Tibial artery (tissue), 4 donors: ENCODE results near the gene RBM44.
"Not testable (repeated sequence)": the region's sequence is repeated elsewhere in the genome, so short reads cannot be mapped to it uniquely, and the experiment has no call there.

Experiments used
- DNase-seq, 2 donors: peaks; one replicate each; pipeline ENCODE4 v3.0.0-alpha.2; 2019
- H3K27ac ChIP-seq, 2 donors: fragments of 200-600 bp; sonication (generic) in 1 of 2; 1 replicate in 1 of 2; 2 replicates in 1 of 2; pipeline ENCODE4 v1.5.1; 2018 to 2019; ENCODE audit warnings: mild to moderate bottlenecking in 1 of 2
- H3K27me3 ChIP-seq, 2 donors: fragments of 200-600 bp; sonication (generic) in 1 of 2; one replicate each; pipeline versions ENCODE4 v1.5.1 to v1.6.0; 2016 to 2019
- H3K36me3 ChIP-seq, 3 donors: fragments of 200-600 bp; sonication (generic) in 2 of 3; one replicate each; pipeline ENCODE4 v1.5.1; 2016 to 2019; ENCODE audit warnings: mild to moderate bottlenecking in 2 of 3
- H3K4me1 ChIP-seq, 4 donors: fragments of 200-600 bp; sonication (generic) in 2 of 4; 1 replicate in 3 of 4; 2 replicates in 1 of 4; pipeline ENCODE4 v1.5.1; 2016 to 2019
- H3K4me3 ChIP-seq, 2 donors: fragments of 200-600 bp; sonication (generic) in 1 of 2; 1 replicate in 1 of 2; 2 replicates in 1 of 2; pipeline ENCODE4 v1.5.1; 2018 to 2019; ENCODE audit warnings: mild to moderate bottlenecking in 2 of 2
- H3K9me3 ChIP-seq, 3 donors: fragments of 200-600 bp; sonication (generic) in 1 of 3; one replicate each; pipeline ENCODE4 v1.5.1; 2016 to 2019
- CTCF ChIP-seq, 2 experiments: fragments of 200-600 bp in 1 of 2; fragments of 450-650 bp in 1 of 2; IDR thresholded peaks; one replicate each; pipeline ENCODE4 v1.5.1; 2017 to 2019; ENCODE audit warnings: antibody characterized with exemption in 2 of 2, mild to moderate bottlenecking in 1 of 2, moderate library complexity in 1 of 2
- intact Hi-C: fragments of 100-400 bp; cut with DNase I; formaldehyde crosslinking; loops from one replicate; pipeline ENCODE4 v1.15.0; 2023; ENCODE audit warnings: low total_unique reads

The RBM44 gene

GRCh38 chr2:237774811-237775553 lies 23.6 kb upstream of the RBM44 start:
- H3K9me3 ChIP-seq = no peaks in the 10 kb centered on the region
- intact Hi-C loops = no loop called here
- no peaks in the 10 kb centered on the region for H3K27me3 ChIP-seq

GRCh38 chr2:237779521-237779920 lies 19.1 kb upstream of the RBM44 start:
- H3K9me3 ChIP-seq = no peaks in the 10 kb centered on the region
- intact Hi-C loops = no loop called here
- DNase-seq = no peak
- peaks cover 59 to 85% (median 77%) of the 10 kb centered on the region in 3 donors for H3K36me3 ChIP-seq
- no peak overlapping the region for H3K4me3 ChIP-seq
- no peak for TF ChIP-seq CTCF (IDR thresholded peaks at IDR 0.05)
- H3K4me1 ChIP-seq = no peaks in the 10 kb centered on the region
- H3K27me3 ChIP-seq = no peaks in the 10 kb centered on the region
- no peak overlapping the region for H3K27ac ChIP-seq

More at GRCh38 chr2:237774811-237775553, 23.6 kb upstream of the RBM44 start:
- DNase-seq = no peak
- no peaks in the 10 kb centered on the region for H3K4me1 ChIP-seq
- no peak overlapping the region for H3K27ac ChIP-seq
- H3K36me3 ChIP-seq = peaks cover 78 to 97% (median 87%) of the 10 kb centered on the region in 3 donors
- no peak overlapping the region for H3K4me3 ChIP-seq
- TF ChIP-seq CTCF (IDR thresholded peaks at IDR 0.05) = peak; percentile 43 to 47

- no peak for DNase-seq
- Histone ChIP-seq H3K36me3 (peaks cover 51 to 67% (median 57%) of the 10 kb centered on the region in 3 donors), H3K4me3 (no peak overlapping the region), H3K27me3 (no peaks in the 10 kb centered on the region), H3K9me3 (peaks cover 0 to 8% (median 7%) of the 10 kb centered on the region in 3 donors), H3K4me1 (no peaks in the 10 kb centered on the region), H3K27ac (no peak overlapping the region)
- no peak for TF ChIP-seq CTCF (IDR thresholded peaks at IDR 0.05)
- intact Hi-C loops = no loop called here
Measured at GRCh38 chr2:237782181-237782580, 16.4 kb upstream of the RBM44 start.

- H3K27ac ChIP-seq, H3K4me1 ChIP-seq, H3K4me3 ChIP-seq, H3K27me3 ChIP-seq, H3K9me3 ChIP-seq, DNase-seq, intact Hi-C loops: not testable (repeated sequence)
- H3K36me3 ChIP-seq = peaks cover 41 to 56% (median 44%) of the 10 kb centered on the region in 3 donors
Measured at GRCh38 chr2:237783678-237784077, 14.9 kb upstream of the RBM44 start.

DNA sequence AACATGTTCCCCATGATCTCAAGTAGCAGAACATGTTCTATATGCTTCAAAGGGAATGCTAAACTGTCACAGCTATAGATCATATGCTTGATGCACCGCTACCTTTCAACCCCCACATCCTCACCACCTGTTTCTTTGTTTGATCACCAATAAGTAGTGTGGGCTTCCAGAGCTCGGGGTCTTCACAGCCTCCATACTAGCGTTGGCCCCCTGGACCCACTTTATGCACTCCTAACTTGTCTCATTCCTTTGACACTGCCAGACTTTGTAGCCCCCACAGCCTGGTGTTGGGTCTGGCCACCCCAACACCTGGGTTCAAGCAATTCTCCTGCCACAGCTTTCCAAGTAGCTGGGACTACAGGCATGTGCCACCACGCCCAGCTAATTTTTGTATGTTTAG lies 11.6 kb upstream of the RBM44 start:
- no peak overlapping the region for H3K4me3 ChIP-seq
- H3K9me3 ChIP-seq = peaks cover 0 to 9% (median 9%) of the 10 kb centered on the region in 3 donors
- DNase-seq = no peak
- no peak for TF ChIP-seq CTCF (IDR thresholded peaks at IDR 0.05)
- no peaks in the 10 kb centered on the region for H3K27me3 ChIP-seq
- no peaks in the 10 kb centered on the region for H3K4me1 ChIP-seq
- H3K27ac ChIP-seq = no peak overlapping the region
- intact Hi-C loops = no loop called here
- peaks cover 9 to 24% (median 11%) of the 10 kb centered on the region in 3 donors for H3K36me3 ChIP-seq

DNA sequence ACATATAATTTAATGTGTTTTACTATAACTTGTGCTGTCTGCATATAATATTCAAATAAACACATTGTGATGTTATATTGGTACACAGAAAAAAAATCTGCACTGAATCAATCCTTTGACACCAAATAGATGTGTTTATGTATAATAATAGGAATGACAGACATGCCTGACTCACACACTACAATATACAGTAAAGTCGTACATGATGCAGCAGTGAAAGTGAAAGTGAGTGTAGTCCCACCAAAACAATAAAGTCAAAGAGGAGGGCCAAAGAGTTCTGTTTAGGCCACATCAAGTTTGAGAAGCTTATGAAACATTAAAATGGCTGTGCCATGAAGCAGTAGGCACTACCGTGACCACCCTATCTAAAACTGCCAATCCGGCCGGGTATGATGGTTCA lies 8.2 kb upstream of the RBM44 start:
- Histone ChIP-seq H3K4me3 (no peak overlapping the region), H3K4me1 (no peaks in the 10 kb centered on the region), H3K27me3 (no peaks in the 10 kb centered on the region), H3K27ac (no peak overlapping the region), H3K9me3 (peaks cover 0 to 9% (median 9%) of the 10 kb centered on the region in 3 donors), H3K36me3 (peaks cover 0 to 11% (median 8%) of the 10 kb centered on the region in 3 donors)
- intact Hi-C loops = no loop called here
- no peak for TF ChIP-seq CTCF (IDR thresholded peaks at IDR 0.05)
- DNase-seq = no peak
